HEK293 (cell line): ENCODE measurements around the gene ST6GAL1.

Experiments used
- CTCF ChIA-PET: fragments of 350-600 bp; formaldehyde crosslinking; extraction: SDS; loops from one replicate; lab custom pipeline; 2021; ENCODE audit warnings: antibody characterized with exemption; lab: Yijun Ruan, JAX
- POLR2A ChIA-PET: fragments of 300-600 bp; formaldehyde crosslinking; extraction: SDS; loops from one replicate; lab custom pipeline; 2020; ENCODE audit warnings: antibody characterized with exemption, inconsistent platforms; lab: Yijun Ruan, JAX
- H3K27ac ChIP-seq: fragments of 200-500 bp; sonication (Bioruptor generic); 2 replicates; pipeline ENCODE4 v1.5.1; 2014; ENCODE audit warnings: low read depth, low read length, control low read depth, inconsistent platforms; ENCODE audit errors: extremely low read depth
- H3K36me3 ChIP-seq, 2 experiments: fragments of 200-500 bp in 1 of 2; sonication (Bioruptor generic) in 1 of 2; 1 replicate in 1 of 2; 2 replicates in 1 of 2; pipeline ENCODE4 v1.5.1; 2014 to 2017; ENCODE audit warnings: inconsistent platforms in 2 of 2, low read length in 2 of 2; ENCODE audit not compliant: control insufficient read depth in 2 of 2, insufficient read depth in 1 of 2
- H3K4me1 ChIP-seq: fragments of 200-500 bp; sonication (Bioruptor generic); 2 replicates; pipeline ENCODE4 v1.5.1; 2014; ENCODE audit warnings: mild to moderate bottlenecking, low read length, inconsistent platforms; ENCODE audit not compliant: control insufficient read depth, insufficient read depth
- H3K4me3 ChIP-seq: 2 replicates; pipeline ENCODE4 v1.5.1; 2011; ENCODE audit warnings: low read depth, mild to moderate bottlenecking, control low read depth, low read length, moderate library complexity
- H3K9me3 ChIP-seq: fragments of 200-500 bp; sonication (Bioruptor generic); 2 replicates; pipeline ENCODE4 v1.5.1; 2014; ENCODE audit warnings: low read depth, low read length, inconsistent platforms; ENCODE audit not compliant: control insufficient read depth, insufficient read depth
- IKZF3 ChIP-seq: fragments of 450-650 bp; IDR thresholded peaks from 2 replicates; pipeline ENCODE4 v1.5.0; 2018; ENCODE audit warnings: missing biosample characterization, mild to moderate bottlenecking, missing genetic modification characterization, moderate library complexity
- KLF16 ChIP-seq: fragments of 450-650 bp; formaldehyde crosslinking; IDR thresholded peaks from 2 replicates; pipeline ENCODE4 v1.5.1; 2017; ENCODE audit warnings: missing biosample characterization, missing genetic modification characterization
- PRDM1 ChIP-seq: fragments of 450-650 bp; formaldehyde crosslinking; IDR thresholded peaks from 2 replicates; pipeline ENCODE4; 2016; ENCODE audit warnings: missing biosample characterization, missing genetic modification characterization
- ZNF121 ChIP-seq: fragments of 450-650 bp; formaldehyde crosslinking; IDR thresholded peaks from 2 replicates; pipeline ENCODE4 v1.5.1; 2016; ENCODE audit warnings: missing biosample characterization, missing genetic modification characterization
- ZNF211 ChIP-seq: fragments of 450-650 bp; formaldehyde crosslinking; IDR thresholded peaks from 2 replicates; pipeline ENCODE4 v1.5.1; 2016; ENCODE audit warnings: low read depth, missing biosample characterization, missing genetic modification characterization
- ZNF266 ChIP-seq: fragments of 450-650 bp; formaldehyde crosslinking; IDR thresholded peaks from 2 replicates; pipeline ENCODE4 v1.5.1; 2016; ENCODE audit warnings: missing biosample characterization, missing genetic modification characterization, low read depth
- ZNF274 ChIP-seq, 2 experiments: fragments of 200-500 bp in 1 of 2; fragments of 450-650 bp in 1 of 2; sonication (Bioruptor generic) in 1 of 2; formaldehyde crosslinking in 1 of 2; IDR thresholded peaks; 2 replicates each; pipeline versions ENCODE4 v1.5.1 to v1.6.1; 2014 to 2016; ENCODE audit warnings: borderline replicate concordance in 1 of 2, inconsistent platforms in 1 of 2, low read length in 1 of 2, missing biosample characterization in 1 of 2, missing genetic modification characterization in 1 of 2
- ZNF302 ChIP-seq: fragments of 450-650 bp; formaldehyde crosslinking; IDR thresholded peaks from 2 replicates; pipeline ENCODE4 v1.5.1; 2016; ENCODE audit warnings: missing biosample characterization, missing genetic modification characterization, low read depth
- ZNF423 ChIP-seq: fragments of 450-650 bp; formaldehyde crosslinking; IDR thresholded peaks from 2 replicates; pipeline ENCODE4 v1.5.1; 2016; ENCODE audit warnings: missing biosample characterization, missing genetic modification characterization
- ZNF473 ChIP-seq: fragments of 450-650 bp; formaldehyde crosslinking; IDR thresholded peaks from 2 replicates; pipeline ENCODE4 v1.5.1; 2017; ENCODE audit warnings: missing biosample characterization, missing genetic modification characterization
- ZNF558 ChIP-seq: fragments of 450-650 bp; formaldehyde crosslinking; IDR thresholded peaks from 2 replicates; pipeline ENCODE4 v1.5.1; 2016; ENCODE audit warnings: missing biosample characterization, missing genetic modification characterization
- ZNF660 ChIP-seq: fragments of 450-650 bp; IDR thresholded peaks from 2 replicates; pipeline ENCODE4 v1.5.1; 2018; ENCODE audit warnings: missing biosample characterization, mild to moderate bottlenecking, missing genetic modification characterization
- ZNF670 ChIP-seq: fragments of 450-650 bp; formaldehyde crosslinking; IDR thresholded peaks from 2 replicates; pipeline ENCODE4 v1.5.1; 2016; ENCODE audit warnings: missing biosample characterization, missing genetic modification characterization, low read depth
- TF ChIP-seq, protein P1 (sequence below): fragments of 450-650 bp; formaldehyde crosslinking; IDR thresholded peaks from 2 replicates; pipeline ENCODE4 v1.5.1; 2016; ENCODE audit warnings: missing biosample characterization, missing genetic modification characterization
- TF ChIP-seq, protein P2 (sequence below): fragments of 450-650 bp; formaldehyde crosslinking; IDR thresholded peaks from 2 replicates; pipeline ENCODE4; 2016; ENCODE audit warnings: missing biosample characterization, missing genetic modification characterization
- TF ChIP-seq, protein P3 (sequence below): fragments of 450-650 bp; formaldehyde crosslinking; IDR thresholded peaks from 2 replicates; pipeline ENCODE4 v1.5.1; 2016; ENCODE audit warnings: missing biosample characterization, missing genetic modification characterization
- TF ChIP-seq, protein P4 (sequence below): fragments of 450-650 bp; formaldehyde crosslinking; IDR thresholded peaks from 2 replicates; pipeline ENCODE4 v1.5.1; 2017; ENCODE audit warnings: missing biosample characterization, missing genetic modification characterization

The ST6GAL1 gene

DNA sequence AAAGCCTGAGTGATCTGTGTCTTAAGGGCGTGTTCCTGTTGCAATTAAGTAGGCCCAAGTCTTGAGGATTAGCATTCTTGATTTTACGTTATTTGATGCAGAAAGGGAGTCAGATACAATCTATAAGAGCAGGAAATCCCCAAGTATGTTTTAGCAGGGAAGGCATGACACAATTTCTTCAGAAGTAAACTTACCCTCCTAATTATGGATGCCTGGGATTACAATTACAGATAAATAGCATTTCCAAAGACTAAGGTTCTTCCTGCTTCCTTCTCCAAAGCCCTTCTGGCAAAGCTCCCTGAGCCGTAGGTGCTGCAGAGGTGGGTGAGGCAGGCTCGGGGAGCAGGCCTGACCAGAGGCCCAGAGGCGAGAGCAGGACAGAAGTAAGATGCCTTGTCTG is 34.9 kb upstream of the ST6GAL1 start (continued):
- TF ChIP-seq, protein P1, sequence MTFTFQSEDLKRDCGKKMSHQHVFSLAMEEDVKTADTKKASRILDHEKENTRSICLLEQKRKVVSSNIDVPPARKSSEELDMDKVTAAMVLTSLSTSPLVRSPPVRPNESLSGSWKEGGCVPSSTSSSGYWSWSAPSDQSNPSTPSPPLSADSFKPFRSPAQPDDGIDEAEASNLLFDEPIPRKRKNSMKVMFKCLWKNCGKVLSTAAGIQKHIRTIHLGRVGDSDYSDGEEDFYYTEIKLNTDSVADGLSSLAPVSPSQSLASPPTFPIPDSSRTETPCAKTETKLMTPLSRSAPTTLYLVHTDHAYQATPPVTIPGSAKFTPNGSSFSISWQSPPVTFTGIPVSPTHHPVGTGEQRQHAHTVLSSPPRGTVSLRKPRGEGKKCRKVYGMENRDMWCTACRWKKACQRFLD (tag by site-specific recombination), result no peak
- TF ChIP-seq ZNF274 (IDR thresholded peaks at IDR 0.05; ENCODE audit: low read length) (no peak), ZNF274 (tag by site-specific recombination; IDR thresholded peaks at IDR 0.05; ENCODE audit: borderline replicate concordance) (no peak)

DNA sequence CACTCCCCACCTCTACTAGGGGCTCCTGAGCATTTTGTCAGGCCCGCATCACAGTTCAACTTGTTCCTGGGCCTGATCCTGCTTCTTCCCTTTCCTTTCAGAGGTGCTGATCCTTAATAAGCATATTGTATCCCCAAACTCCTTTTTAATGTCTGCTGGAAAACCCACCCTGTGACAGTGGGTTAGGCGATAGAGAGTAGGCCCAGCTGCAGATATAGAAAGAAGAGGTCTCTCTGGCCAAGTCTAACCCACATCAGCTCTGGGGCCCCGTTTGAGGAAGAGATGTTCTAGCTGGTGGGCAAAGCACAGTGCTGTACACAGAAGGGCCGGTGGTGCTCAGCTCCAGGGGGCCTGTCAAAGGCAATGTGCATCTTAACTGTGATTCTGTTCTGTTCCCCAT is 34.3 kb upstream of the ST6GAL1 start:
- Histone ChIP-seq H3K4me3 (no peak overlapping the region), H3K36me3 (no peaks in the 10 kb centered on the region)
- TF ChIP-seq, protein P2, sequence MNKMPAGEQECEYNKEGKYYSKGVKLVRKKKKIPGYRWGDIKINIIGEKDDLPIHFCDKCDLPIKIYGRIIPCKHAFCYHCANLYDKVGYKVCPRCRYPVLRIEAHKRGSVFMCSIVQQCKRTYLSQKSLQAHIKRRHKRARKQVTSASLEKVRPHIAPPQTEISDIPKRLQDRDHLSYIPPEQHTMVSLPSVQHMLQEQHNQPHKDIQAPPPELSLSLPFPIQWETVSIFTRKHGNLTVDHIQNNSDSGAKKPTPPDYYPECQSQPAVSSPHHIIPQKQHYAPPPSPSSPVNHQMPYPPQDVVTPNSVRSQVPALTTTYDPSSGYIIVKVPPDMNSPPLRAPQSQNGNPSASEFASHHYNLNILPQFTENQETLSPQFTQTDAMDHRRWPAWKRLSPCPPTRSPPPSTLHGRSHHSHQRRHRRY (tag by site-specific recombination), result no peak
- no peak for TF ChIP-seq IKZF3 (tag by site-specific recombination)
- TF ChIP-seq, all 188 proteins: peak for 0
- POLR2A ChIA-PET, result no interaction called here
- Histone ChIP-seq H3K4me1 (no peaks in the 10 kb centered on the region), H3K27ac (no peak overlapping the region), H3K9me3 (no peaks in the 10 kb centered on the region)
- CTCF ChIA-PET, result no interaction called here

DNA sequence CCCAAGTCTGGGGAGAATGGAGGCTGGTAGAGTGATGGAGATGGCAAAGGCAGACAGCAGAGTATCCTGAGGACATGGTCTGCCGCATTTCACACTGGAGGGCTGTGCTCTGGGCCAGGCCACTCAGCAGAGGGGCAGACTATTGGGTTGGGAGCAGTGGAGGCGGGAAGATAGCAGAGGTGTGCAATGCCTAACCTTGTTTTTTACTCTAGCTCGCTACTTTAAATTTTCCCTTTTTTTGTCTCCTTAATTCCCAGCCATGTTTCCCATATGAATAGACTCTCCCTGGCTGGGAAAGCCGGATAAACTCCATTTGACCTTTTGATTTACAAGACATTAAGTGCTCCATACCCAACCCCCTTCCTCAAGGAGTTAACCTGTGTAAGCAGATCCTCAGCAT is 33.5 kb upstream of the ST6GAL1 start:
- Histone ChIP-seq H3K4me1 (no peaks in the 10 kb centered on the region), H3K36me3 (no peaks in the 10 kb centered on the region), H3K27ac (no peak overlapping the region), H3K4me3 (no peak overlapping the region), H3K9me3 (no peaks in the 10 kb centered on the region)
- ChIA-PET POLR2A (no interaction called here), CTCF (no interaction called here)
- no peak for TF ChIP-seq ZNF266 (tag by site-specific recombination)
- TF ChIP-seq ZNF670 (tag by site-specific recombination), result no peak
- no peak for TF ChIP-seq ZNF423
- TF ChIP-seq, protein P3, sequence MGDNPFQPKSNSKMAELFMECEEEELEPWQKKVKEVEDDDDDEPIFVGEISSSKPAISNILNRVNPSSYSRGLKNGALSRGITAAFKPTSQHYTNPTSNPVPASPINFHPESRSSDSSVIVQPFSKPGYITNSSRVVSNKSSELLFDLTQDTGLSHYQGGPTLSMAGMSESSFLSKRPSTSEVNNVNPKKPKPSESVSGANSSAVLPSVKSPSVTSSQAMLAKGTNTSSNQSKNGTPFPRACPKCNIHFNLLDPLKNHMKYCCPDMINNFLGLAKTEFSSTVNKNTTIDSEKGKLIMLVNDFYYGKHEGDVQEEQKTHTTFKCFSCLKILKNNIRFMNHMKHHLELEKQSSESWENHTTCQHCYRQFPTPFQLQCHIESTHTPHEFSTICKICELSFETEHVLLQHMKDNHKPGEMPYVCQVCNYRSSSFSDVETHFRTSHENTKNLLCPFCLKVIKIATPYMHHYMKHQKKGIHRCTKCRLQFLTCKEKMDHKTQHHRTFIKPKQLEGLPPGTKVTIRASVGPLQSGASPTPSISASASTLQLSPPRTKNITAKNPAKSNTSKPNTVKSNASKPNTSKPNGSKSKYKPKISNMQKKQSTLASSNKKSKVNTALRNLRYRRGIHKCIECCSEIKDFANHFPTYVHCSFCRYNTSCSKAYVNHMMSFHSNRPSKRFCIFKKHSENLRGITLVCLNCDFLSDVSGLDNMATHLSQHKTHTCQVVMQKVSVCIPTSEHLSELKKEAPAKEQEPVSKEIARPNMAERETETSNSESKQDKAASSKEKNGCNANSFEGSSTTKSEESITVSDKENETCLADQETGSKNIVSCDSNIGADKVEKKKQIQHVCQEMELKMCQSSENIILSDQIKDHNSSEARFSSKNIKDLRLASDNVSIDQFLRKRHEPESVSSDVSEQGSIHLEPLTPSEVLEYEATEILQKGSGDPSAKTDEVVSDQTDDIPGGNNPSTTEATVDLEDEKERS (tag by site-specific recombination), result no peak
- TF ChIP-seq ZNF302, result no peak
- no peak for TF ChIP-seq ZNF121
- no peak for TF ChIP-seq PRDM1 (tag by site-specific recombination)
- TF ChIP-seq KLF16, result no peak
- no peak for TF ChIP-seq ZNF211 (tag by site-specific recombination)
- TF ChIP-seq ZNF660 (tag by site-specific recombination), result no peak
- no peak for TF ChIP-seq ZNF558 (tag by site-specific recombination)
- TF ChIP-seq, protein P4, sequence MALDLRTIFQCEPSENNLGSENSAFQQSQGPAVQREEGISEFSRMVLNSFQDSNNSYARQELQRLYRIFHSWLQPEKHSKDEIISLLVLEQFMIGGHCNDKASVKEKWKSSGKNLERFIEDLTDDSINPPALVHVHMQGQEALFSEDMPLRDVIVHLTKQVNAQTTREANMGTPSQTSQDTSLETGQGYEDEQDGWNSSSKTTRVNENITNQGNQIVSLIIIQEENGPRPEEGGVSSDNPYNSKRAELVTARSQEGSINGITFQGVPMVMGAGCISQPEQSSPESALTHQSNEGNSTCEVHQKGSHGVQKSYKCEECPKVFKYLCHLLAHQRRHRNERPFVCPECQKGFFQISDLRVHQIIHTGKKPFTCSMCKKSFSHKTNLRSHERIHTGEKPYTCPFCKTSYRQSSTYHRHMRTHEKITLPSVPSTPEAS, result no peak
- no peak for TF ChIP-seq ZNF473 (tag by site-specific recombination)
